HepG2 (cell line): ENCODE data around the gene IFI30.

Source experiments
- CHD4 ChIP-seq: fragments of 200-600 bp; sonication (generic); IDR thresholded peaks from 2 replicates; pipeline ENCODE4 v1.7.0; 2017; ENCODE audit warnings: mild to moderate bottlenecking, low read length, borderline replicate concordance
- JUN ChIP-seq: sonication (generic); formaldehyde crosslinking; IDR thresholded peaks from 2 replicates; pipeline ENCODE4 v1.4.0; 2020; ENCODE audit warnings: mild to moderate bottlenecking, missing genetic modification reagents
- MEF2D ChIP-seq: sonication (generic); formaldehyde crosslinking; IDR thresholded peaks from 2 replicates; pipeline ENCODE4 v1.5.1; 2020; ENCODE audit warnings: mild to moderate bottlenecking, missing genetic modification reagents
- POLR2AphosphoS5 ChIP-seq: IDR thresholded peaks from 2 replicates; pipeline ENCODE4 v1.6.1; 2012; ENCODE audit warnings: low read depth, low read length
- TCF7L2 ChIP-seq: IDR thresholded peaks from 2 replicates; pipeline ENCODE4 v1.6.1; 2011; ENCODE audit warnings: mild to moderate bottlenecking, low read depth, low read length, moderate library complexity
- TSC22D2 ChIP-seq: sonication (generic); formaldehyde crosslinking; IDR thresholded peaks from 2 replicates; pipeline ENCODE4 v1.5.1; 2020; ENCODE audit warnings: missing genetic modification reagents, mild to moderate bottlenecking, borderline replicate concordance
- ZFAT ChIP-seq: sonication (generic); formaldehyde crosslinking; conservative IDR thresholded peaks from 2 replicates; pipeline ENCODE4 v1.8.1; 2023; ENCODE audit warnings: missing genetic modification reagents, inconsistent platforms
- ZKSCAN1 ChIP-seq: fragments of 150-350 bp; IDR thresholded peaks from 2 replicates; pipeline ENCODE4 v1.6.1; 2014; ENCODE audit warnings: low read length

DNA sequence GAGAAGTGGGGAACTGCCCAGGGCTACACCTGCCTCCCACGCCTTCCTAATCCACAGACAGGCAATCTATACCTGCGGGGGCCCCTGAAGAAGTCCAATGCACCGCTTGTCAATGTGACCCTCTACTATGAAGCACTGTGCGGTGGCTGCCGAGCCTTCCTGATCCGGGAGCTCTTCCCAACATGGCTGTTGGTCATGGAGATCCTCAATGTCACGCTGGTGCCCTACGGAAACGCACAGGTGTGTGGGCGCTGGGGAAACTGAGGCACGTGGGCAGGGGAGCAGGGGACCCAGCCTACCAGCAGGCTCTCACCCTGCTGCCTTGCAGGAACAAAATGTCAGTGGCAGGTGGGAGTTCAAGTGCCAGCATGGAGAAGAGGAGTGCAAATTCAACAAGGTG is 1.4 kb downstream of the IFI30 start:
- TF ChIP-seq TSC22D2 (no peak), MEF2D (CRISPR knock-in tag) (no peak), TCF7L2 (no peak), ZFAT (no peak), ZKSCAN1 (no peak), POLR2AphosphoS5 (no peak), JUN (CRISPR knock-in tag) (no peak), CHD4 (no peak)
